H9 (cell line): ENCODE results near the gene B4GALNT1. TPM values are rescaled to one million over a fixed set of nuclear protein-coding genes. Genes with fewer than 3 reads are reported as not detected.

ENCODE experiments used
- DNase-seq: peaks from one replicate; pipeline ENCODE4 v3.0.0-alpha.2; 2017
- H2AFZ ChIP-seq: one replicate; pipeline ENCODE4 v1.6.1; 2013; ENCODE audit warnings: mild to moderate bottlenecking, low read length, control low read depth, moderate library complexity
- H2AK5ac ChIP-seq: 2 replicates; pipeline ENCODE4 v1.6.1; 2013; ENCODE audit warnings: low read length, control low read depth, mixed read lengths; ENCODE audit not compliant: insufficient read length
- H2BK120ac ChIP-seq: one replicate; pipeline ENCODE4 v1.6.1; 2013; ENCODE audit warnings: low read depth, mild to moderate bottlenecking, low read length, control low read depth, inconsistent platforms; ENCODE audit not compliant: poor library complexity, severe bottlenecking
- H2BK12ac ChIP-seq: 2 replicates; pipeline ENCODE4 v1.6.1; 2013; ENCODE audit warnings: low read length, control low read depth, mixed read lengths, low read depth; ENCODE audit not compliant: insufficient read length
- H2BK15ac ChIP-seq: 2 replicates; pipeline ENCODE4 v1.6.1; 2013; ENCODE audit warnings: low read depth, low read length, control low read depth
- H2BK20ac ChIP-seq: one replicate; pipeline ENCODE4 v1.6.1; 2013; ENCODE audit warnings: low read depth, mild to moderate bottlenecking, low read length, control low read depth, inconsistent platforms; ENCODE audit not compliant: poor library complexity, severe bottlenecking
- H2BK5ac ChIP-seq: 2 replicates; pipeline ENCODE4 v1.6.1; 2013; ENCODE audit warnings: low read length, control low read depth, mixed read lengths; ENCODE audit not compliant: insufficient read length
- H3K14ac ChIP-seq: 2 replicates; pipeline ENCODE4 v1.6.1; 2013; ENCODE audit warnings: low read length, control low read depth; ENCODE audit not compliant: insufficient read depth
- H3K18ac ChIP-seq: 2 replicates; pipeline ENCODE4 v1.6.1; 2013; ENCODE audit warnings: low read depth, mild to moderate bottlenecking, mixed read lengths, low read length, control low read depth; ENCODE audit not compliant: insufficient read length
- H3K23ac ChIP-seq: 2 replicates; pipeline ENCODE4 v1.6.1; 2013; ENCODE audit warnings: low read length, control low read depth, mixed read lengths, low read depth; ENCODE audit not compliant: insufficient read length
- H3K23me2 ChIP-seq: 2 replicates; pipeline ENCODE4 v1.6.1; 2013; ENCODE audit warnings: low read depth, mild to moderate bottlenecking, mixed read lengths, low read length, control low read depth; ENCODE audit not compliant: insufficient read length, poor library complexity, severe bottlenecking
- H3K27ac ChIP-seq: 2 replicates; pipeline ENCODE4 v1.5.1; 2013; ENCODE audit warnings: low read length, control low read depth, mixed read lengths, low read depth; ENCODE audit not compliant: insufficient read length
- H3K27me3 ChIP-seq: 2 replicates; pipeline ENCODE4 v1.6.1; 2013; ENCODE audit warnings: low read length, control low read depth, inconsistent platforms; ENCODE audit not compliant: insufficient read depth
- H3K4ac ChIP-seq: 2 replicates; pipeline ENCODE4 v1.6.1; 2013; ENCODE audit warnings: low read depth, mild to moderate bottlenecking, control low read depth, inconsistent platforms, low read length, moderate library complexity
- H3K4me1 ChIP-seq: 2 replicates; pipeline ENCODE4 v1.6.1; 2013; ENCODE audit warnings: low read length, control low read depth, inconsistent platforms; ENCODE audit not compliant: insufficient read depth
- H3K4me2 ChIP-seq: 2 replicates; pipeline ENCODE4 v1.6.1; 2013; ENCODE audit warnings: low read length, control low read depth, mixed read lengths; ENCODE audit not compliant: insufficient read length, insufficient read depth
- H3K56ac ChIP-seq: 2 replicates; pipeline ENCODE4 v1.6.1; 2013; ENCODE audit warnings: low read depth, mild to moderate bottlenecking, mixed read lengths, low read length, control low read depth; ENCODE audit not compliant: insufficient read length
- H3K79me1 ChIP-seq: 2 replicates; pipeline ENCODE4 v1.6.1; 2013; ENCODE audit warnings: low read depth, mild to moderate bottlenecking, moderate library complexity, low read length, control low read depth, inconsistent platforms; ENCODE audit not compliant: insufficient read depth, poor library complexity, severe bottlenecking
- H3K79me2 ChIP-seq: 2 replicates; pipeline ENCODE4 v1.6.1; 2013; ENCODE audit warnings: low read length, control low read depth, inconsistent platforms; ENCODE audit not compliant: insufficient read depth
- H3K9ac ChIP-seq: 2 replicates; pipeline ENCODE4 v1.6.1; 2013; ENCODE audit warnings: low read length, control low read depth, mixed read lengths; ENCODE audit not compliant: insufficient read length; ENCODE audit errors: extremely low read depth
- H3K9me3 ChIP-seq: one replicate; pipeline ENCODE4 v1.6.1; 2013; ENCODE audit warnings: low read depth, low read length, inconsistent platforms; ENCODE audit not compliant: control insufficient read depth
- H3T11ph ChIP-seq: one replicate; pipeline ENCODE4 v1.6.1; 2013; ENCODE audit warnings: mild to moderate bottlenecking, low read length, control low read depth, inconsistent platforms
- H4K20me1 ChIP-seq: one replicate; pipeline ENCODE4 v1.6.1; 2013; ENCODE audit not compliant: control insufficient read depth, insufficient read length, insufficient read depth
- H4K5ac ChIP-seq: 2 replicates; pipeline ENCODE4 v1.6.1; 2013; ENCODE audit warnings: low read depth, mild to moderate bottlenecking, mixed read lengths, low read length, control low read depth; ENCODE audit not compliant: insufficient read length
- H4K8ac ChIP-seq: replicated peaks from 2 replicates; pipeline ENCODE4 v1.6.1; 2013; ENCODE audit warnings: low read length, control low read depth, mixed read lengths, low read depth; ENCODE audit not compliant: insufficient read length
- H4K91ac ChIP-seq: 2 replicates; pipeline ENCODE4 v1.6.1; 2013; ENCODE audit warnings: low read depth, mild to moderate bottlenecking, moderate library complexity, mixed read lengths, low read length, control low read depth; ENCODE audit not compliant: insufficient read length
- H3K27ac Mint-ChIP-seq, 3 experiments: 2 replicates in 2 of 3; 3 replicates in 1 of 3; pipeline ENCODE4 v1.8.0; 2020 to 2021; ENCODE audit warnings: mixed read lengths in 3 of 3, mild to moderate bottlenecking in 1 of 3, moderate library complexity in 1 of 3
- H3K27me3 Mint-ChIP-seq: 2 replicates; pipeline ENCODE4 v1.8.0; 2021; ENCODE audit warnings: low read depth, mild to moderate bottlenecking, moderate library complexity, mixed read lengths
- H3K36me3 Mint-ChIP-seq, 3 experiments: 2 replicates in 2 of 3; 3 replicates in 1 of 3; pipeline ENCODE4 v1.8.0; 2020 to 2021; ENCODE audit warnings: low read depth in 3 of 3, mixed read lengths in 3 of 3; ENCODE audit not compliant: insufficient read depth in 1 of 3
- H3K4me1 Mint-ChIP-seq, 2 experiments: 2 replicates each; pipeline ENCODE4 v1.8.0; 2020; ENCODE audit warnings: mixed read lengths in 2 of 2
- H3K4me3 Mint-ChIP-seq, 2 experiments: 2 replicates in 1 of 2; 3 replicates in 1 of 2; pipeline ENCODE4 v1.8.0; 2020 to 2021; ENCODE audit warnings: mild to moderate bottlenecking in 2 of 2, mixed read lengths in 2 of 2, moderate library complexity in 1 of 2
- H3K9me3 Mint-ChIP-seq, 2 experiments: 2 replicates in 1 of 2; 3 replicates in 1 of 2; pipeline ENCODE4 v1.8.0; 2020; ENCODE audit warnings: mild to moderate bottlenecking in 2 of 2, mixed read lengths in 2 of 2, moderate library complexity in 1 of 2
- WGBS: extraction: QIAGEN DNeasy Blood & Tissue Kit; methylation state at CpG from one replicate; pipeline ENCODE4 v1.1.7; 2013; ENCODE audit warnings: missing lambda C conversion rate, low lambda C conversion rate, mixed read lengths; ENCODE audit not compliant: insufficient read length; ENCODE audit errors: extremely low coverage; 5-methylcytosine and 5-hydroxymethylcytosine counted together
- total RNA-seq: library from RNA; stranded (reverse); gene quantifications from 2 replicates; pipeline ENCODE4 v1.2.1, GENCODE V29; 2021
- TF ChIP-seq, protein P1 (sequence below): fragments of 200-600 bp; sonication (generic); conservative IDR thresholded peaks from 3 replicates; pipeline ENCODE4 v1.8.0; 2021; ENCODE audit warnings: antibody characterized with exemption, mild to moderate bottlenecking

B4GALNT1 gene
- total RNA-seq, 1 experiment from 2014 or later: 2.3 TPM

DNA sequence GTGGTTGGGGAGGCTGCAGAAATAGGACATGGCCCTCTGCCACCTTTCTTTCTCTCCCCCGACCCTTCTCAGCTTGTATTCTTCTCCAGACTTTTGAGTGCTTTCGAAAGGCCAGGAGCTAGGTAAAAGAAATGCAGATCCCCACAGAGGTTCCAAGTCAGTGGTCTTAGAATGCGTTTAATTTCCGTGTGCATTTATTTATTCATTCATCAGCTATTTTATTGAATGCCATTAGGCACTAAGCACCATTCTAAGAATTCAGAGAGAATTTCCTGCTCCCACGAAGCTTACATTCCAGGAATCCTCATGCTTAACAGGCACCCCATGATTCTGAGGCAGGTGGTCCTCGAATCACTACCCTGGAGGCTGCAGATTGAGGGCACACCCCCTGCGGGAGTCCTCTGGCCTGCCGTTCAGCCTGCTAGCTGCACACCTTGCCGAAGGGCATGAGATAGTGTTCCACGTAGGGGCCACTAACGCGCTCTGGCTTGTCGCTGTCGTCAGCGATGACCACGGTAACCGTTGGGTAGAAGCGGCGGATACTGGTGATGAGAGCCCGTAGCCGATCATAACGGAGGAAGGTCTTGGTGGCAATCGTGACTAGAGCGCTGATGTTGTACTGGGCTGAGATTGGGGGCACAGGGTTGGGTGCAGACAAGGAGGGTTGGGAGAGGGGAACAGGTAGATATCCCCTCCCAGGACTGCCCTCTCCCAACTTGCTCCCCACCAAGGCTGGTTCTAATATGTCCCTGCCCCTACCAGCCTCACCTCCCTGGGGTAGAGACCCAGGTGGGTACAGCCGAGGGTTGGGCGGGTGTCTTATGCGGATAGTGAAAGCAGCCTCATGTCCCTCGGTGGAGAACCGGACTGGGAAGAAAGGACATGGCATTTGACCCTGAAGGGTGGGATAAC, 4.5 kb downstream of the B4GALNT1 start:
- H3K27ac Mint-ChIP-seq: no peak overlapping the region
- H2AFZ ChIP-seq: no peak overlapping the region
- H2BK15ac ChIP-seq: no peak overlapping the region
- H3K9me3 ChIP-seq: no peaks in the 10 kb centered on the region
- H3K23ac ChIP-seq: no peak overlapping the region
- H3K36me3 Mint-ChIP-seq: no peaks in the 10 kb centered on the region; a peak in 2 of 7 replicates
- peaks cover 3% of the 10 kb centered on the region for H4K20me1 ChIP-seq
- peaks cover 23% of the 10 kb centered on the region for H3K23me2 ChIP-seq
- peak overlapping the region in 1 of 2 experiments; percentile 72; a peak in 2 of 5 replicates for H3K4me3 Mint-ChIP-seq
- no peak overlapping the region for H4K5ac ChIP-seq
- no peak overlapping the region for H4K91ac ChIP-seq
- H3K18ac ChIP-seq: no peak overlapping the region
- H3K27me3 Mint-ChIP-seq: peaks cover 92% of the 10 kb centered on the region
- H3K79me1 ChIP-seq: no peaks in the 10 kb centered on the region
- TF ChIP-seq, protein P1, sequence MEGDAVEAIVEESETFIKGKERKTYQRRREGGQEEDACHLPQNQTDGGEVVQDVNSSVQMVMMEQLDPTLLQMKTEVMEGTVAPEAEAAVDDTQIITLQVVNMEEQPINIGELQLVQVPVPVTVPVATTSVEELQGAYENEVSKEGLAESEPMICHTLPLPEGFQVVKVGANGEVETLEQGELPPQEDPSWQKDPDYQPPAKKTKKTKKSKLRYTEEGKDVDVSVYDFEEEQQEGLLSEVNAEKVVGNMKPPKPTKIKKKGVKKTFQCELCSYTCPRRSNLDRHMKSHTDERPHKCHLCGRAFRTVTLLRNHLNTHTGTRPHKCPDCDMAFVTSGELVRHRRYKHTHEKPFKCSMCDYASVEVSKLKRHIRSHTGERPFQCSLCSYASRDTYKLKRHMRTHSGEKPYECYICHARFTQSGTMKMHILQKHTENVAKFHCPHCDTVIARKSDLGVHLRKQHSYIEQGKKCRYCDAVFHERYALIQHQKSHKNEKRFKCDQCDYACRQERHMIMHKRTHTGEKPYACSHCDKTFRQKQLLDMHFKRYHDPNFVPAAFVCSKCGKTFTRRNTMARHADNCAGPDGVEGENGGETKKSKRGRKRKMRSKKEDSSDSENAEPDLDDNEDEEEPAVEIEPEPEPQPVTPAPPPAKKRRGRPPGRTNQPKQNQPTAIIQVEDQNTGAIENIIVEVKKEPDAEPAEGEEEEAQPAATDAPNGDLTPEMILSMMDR: no peak
- H3K4me1 ChIP-seq: no peaks in the 10 kb centered on the region; the same call in 1 of the 2 replicates
- no peak overlapping the region for H2AK5ac ChIP-seq
- H3K27me3 ChIP-seq: peaks cover 85% of the 10 kb centered on the region
- H3K4ac ChIP-seq: no peak overlapping the region
- H2BK20ac ChIP-seq: no peak overlapping the region
- peak; percentile 31 for DNase-seq
- no peak overlapping the region for H3K56ac ChIP-seq
- no peak overlapping the region for H2BK120ac ChIP-seq
- peak overlapping the region; percentile 26 for H3K4me2 ChIP-seq
- peaks cover 11 to 34% of the 10 kb centered on the region in 2 experiments for H3K4me1 Mint-ChIP-seq
- WGBS: no CpG with 5 or more reads among the region's 29 CpGs
- no peak overlapping the region for H2BK5ac ChIP-seq
- H3K9ac ChIP-seq: no peak overlapping the region
- no peak overlapping the region for H3K27ac ChIP-seq
- H3T11ph ChIP-seq: no peak overlapping the region
- no peak overlapping the region for H4K8ac ChIP-seq
- H3K9me3 Mint-ChIP-seq: no peaks in the 10 kb centered on the region
- no peaks in the 10 kb centered on the region for H3K79me2 ChIP-seq
- H3K14ac ChIP-seq: no peak overlapping the region
- no peak overlapping the region for H2BK12ac ChIP-seq
